GM10248 (cell line): Measurements from ENCODE around the gene TNKS2.
A peak's percentile ranks its signal among the peaks of the same experiment; 100 is the strongest.
"Not testable (repeated sequence)": the region's sequence is repeated elsewhere in the genome, so short reads cannot be mapped to it uniquely, and the experiment has no call there.

ENCODE experiments used
- CTCF ChIA-PET: fragments of 300-600 bp; sonication (Branson Sonifier 250); formaldehyde crosslinking; extraction: SDS; loops from one replicate; lab custom pipeline; 2021; ENCODE audit warnings: antibody characterized with exemption; lab: Yijun Ruan, JAX
- POLR2A ChIA-PET: fragments of 350-650 bp; sonication (Branson Sonifier 250); formaldehyde crosslinking; extraction: SDS; loops from one replicate; lab custom pipeline; 2020; ENCODE audit warnings: antibody characterized with exemption; lab: Yijun Ruan, JAX
- DNase-seq: peaks from one replicate; pipeline ENCODE4 v3.0.0; 2012; ENCODE audit errors: extremely low spot score
- CTCF ChIP-seq: IDR thresholded peaks from 2 replicates; pipeline ENCODE4 v1.5.1; 2012; ENCODE audit warnings: mild to moderate bottlenecking, low read depth; ENCODE audit errors: extremely low read depth, missing control alignments, control extremely low read depth

The TNKS2 gene

GRCh38 chr10:91886954-91887271 is 88.7 kb downstream of the TNKS2 start:
- ChIA-PET POLR2A (no interaction called here), CTCF (no interaction called here)
- no peak for DNase-seq
- TF ChIP-seq CTCF: no peak

GRCh38 chr10:91887272-91888076 is 89.2 kb downstream of the TNKS2 start:
- TF ChIP-seq CTCF: no peak
- ChIA-PET POLR2A (no interaction called here), CTCF (no interaction called here)
- DNase-seq: peak; percentile 54

- TF ChIP-seq CTCF: no peak
- POLR2A ChIA-PET: interaction anchor here (0.5 kb wide), 1 partner anchor 389 kb away, joined by 3 read pairs; no protein-coding TSS in a partner anchor
- CTCF ChIA-PET: no interaction called here
- no peak for DNase-seq
Measured at GRCh38 chr10:91891125-91892001, 93.1 kb downstream of the TNKS2 start.

- POLR2A ChIA-PET: no interaction called here
- DNase-seq: no peak
- CTCF ChIA-PET: no interaction called here
- TF ChIP-seq CTCF: no peak
Measured at GRCh38 chr10:91893051-91893450, 94.8 kb downstream of the TNKS2 start.

GRCh38 chr10:91894261-91894685 is 96.0 kb downstream of the TNKS2 start:
- CTCF ChIA-PET, DNase-seq, POLR2A ChIA-PET: not testable (repeated sequence)

- CTCF ChIA-PET: no interaction called here
- POLR2A ChIA-PET: no interaction called here
- TF ChIP-seq CTCF: no peak
- DNase-seq: no peak
Measured at GRCh38 chr10:91896212-91896756, 98.1 kb downstream of the TNKS2 start.
